Measurements from ENCODE around the gene SPATA9. TPM values are rescaled to one million over a fixed set of nuclear protein-coding genes. Genes with fewer than 3 reads are reported as not detected.

Gene SPATA9
- total and polyA plus RNA-seq, 2 of the 13 experiments (the other 11 are each of a cell fraction or from before 2014, with no cell fraction given) = not detected

DNA sequence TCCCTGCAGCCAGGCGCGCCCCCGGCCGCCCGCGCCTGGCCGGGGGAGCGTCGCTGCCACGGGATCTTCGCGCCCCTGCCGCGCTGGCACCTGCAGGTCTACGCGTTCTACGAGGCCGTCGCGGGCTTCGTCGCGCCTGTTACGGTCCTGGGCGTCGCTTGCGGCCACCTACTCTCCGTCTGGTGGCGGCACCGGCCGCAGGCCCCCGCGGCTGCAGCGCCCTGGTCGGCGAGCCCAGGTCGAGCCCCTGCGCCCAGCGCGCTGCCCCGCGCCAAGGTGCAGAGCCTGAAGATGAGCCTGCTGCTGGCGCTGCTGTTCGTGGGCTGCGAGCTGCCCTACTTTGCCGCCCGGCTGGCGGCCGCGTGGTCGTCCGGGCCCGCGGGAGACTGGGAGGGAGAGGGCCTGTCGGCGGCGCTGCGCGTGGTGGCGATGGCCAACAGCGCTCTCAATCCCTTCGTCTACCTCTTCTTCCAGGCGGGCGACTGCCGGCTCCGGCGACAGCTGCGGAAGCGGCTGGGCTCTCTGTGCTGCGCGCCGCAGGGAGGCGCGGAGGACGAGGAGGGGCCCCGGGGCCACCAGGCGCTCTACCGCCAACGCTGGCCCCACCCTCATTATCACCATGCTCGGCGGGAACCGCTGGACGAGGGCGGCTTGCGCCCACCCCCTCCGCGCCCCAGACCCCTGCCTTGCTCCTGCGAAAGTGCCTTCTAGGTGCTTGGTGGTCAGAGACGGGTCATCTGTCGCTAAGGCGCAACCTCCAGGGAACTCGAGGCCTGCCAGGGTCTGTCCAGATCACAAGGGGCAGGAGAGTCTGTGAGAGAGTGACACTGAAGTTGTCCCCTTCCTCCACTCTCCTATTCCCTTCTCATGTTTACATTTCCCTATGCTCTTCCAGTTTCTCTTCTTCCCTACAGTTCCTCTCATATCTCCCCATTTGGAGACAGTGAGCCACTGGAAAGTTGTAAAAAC is 61.6 kb downstream of the SPATA9 start (continued):
- TF ChIP-seq, protein P1, sequence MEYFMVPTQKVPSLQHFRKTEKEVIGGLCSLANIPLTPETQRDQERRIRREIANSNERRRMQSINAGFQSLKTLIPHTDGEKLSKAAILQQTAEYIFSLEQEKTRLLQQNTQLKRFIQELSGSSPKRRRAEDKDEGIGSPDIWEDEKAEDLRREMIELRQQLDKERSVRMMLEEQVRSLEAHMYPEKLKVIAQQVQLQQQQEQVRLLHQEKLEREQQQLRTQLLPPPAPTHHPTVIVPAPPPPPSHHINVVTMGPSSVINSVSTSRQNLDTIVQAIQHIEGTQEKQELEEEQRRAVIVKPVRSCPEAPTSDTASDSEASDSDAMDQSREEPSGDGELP (IDR thresholded peaks at IDR 0.05; ENCODE audit: borderline replicate concordance, low read depth) = no peak
- TF ChIP-seq ZNF225 (CRISPR knock-in tag; IDR thresholded peaks at IDR 0.05) = 0 out of 2 replicates have a peak, but pooled peaks have one; percentile 45
- TF ChIP-seq SOX6 (IDR thresholded peaks at IDR 0.05) = no peak
- TF ChIP-seq SOX6 (CRISPR knock-in tag; IDR thresholded peaks at IDR 0.05) = no peak
- no peak for TF ChIP-seq MZF1 (CRISPR knock-in tag; IDR thresholded peaks at IDR 0.05; ENCODE audit: borderline replicate concordance)
- no peak for TF ChIP-seq ZNF3 (CRISPR knock-in tag; IDR thresholded peaks at IDR 0.05)
- peak; percentile 48; the same call in 1 of the 2 replicates for TF ChIP-seq ATF7-NPFF (CRISPR knock-in tag; IDR thresholded peaks at IDR 0.05; ENCODE audit: low read depth)
- no peak for TF ChIP-seq WIZ (CRISPR knock-in tag; IDR thresholded peaks at IDR 0.05)
- TF ChIP-seq NFATC3 (CRISPR knock-in tag; IDR thresholded peaks at IDR 0.05) = no peak
- no peak for TF ChIP-seq ZZZ3 (CRISPR knock-in tag; IDR thresholded peaks at IDR 0.05; ENCODE audit: borderline replicate concordance)
- TF ChIP-seq, protein P2, sequence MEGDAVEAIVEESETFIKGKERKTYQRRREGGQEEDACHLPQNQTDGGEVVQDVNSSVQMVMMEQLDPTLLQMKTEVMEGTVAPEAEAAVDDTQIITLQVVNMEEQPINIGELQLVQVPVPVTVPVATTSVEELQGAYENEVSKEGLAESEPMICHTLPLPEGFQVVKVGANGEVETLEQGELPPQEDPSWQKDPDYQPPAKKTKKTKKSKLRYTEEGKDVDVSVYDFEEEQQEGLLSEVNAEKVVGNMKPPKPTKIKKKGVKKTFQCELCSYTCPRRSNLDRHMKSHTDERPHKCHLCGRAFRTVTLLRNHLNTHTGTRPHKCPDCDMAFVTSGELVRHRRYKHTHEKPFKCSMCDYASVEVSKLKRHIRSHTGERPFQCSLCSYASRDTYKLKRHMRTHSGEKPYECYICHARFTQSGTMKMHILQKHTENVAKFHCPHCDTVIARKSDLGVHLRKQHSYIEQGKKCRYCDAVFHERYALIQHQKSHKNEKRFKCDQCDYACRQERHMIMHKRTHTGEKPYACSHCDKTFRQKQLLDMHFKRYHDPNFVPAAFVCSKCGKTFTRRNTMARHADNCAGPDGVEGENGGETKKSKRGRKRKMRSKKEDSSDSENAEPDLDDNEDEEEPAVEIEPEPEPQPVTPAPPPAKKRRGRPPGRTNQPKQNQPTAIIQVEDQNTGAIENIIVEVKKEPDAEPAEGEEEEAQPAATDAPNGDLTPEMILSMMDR (CRISPR knock-in tag; IDR thresholded peaks at IDR 0.05) = no peak
- TF ChIP-seq GATAD1 (CRISPR knock-in tag; IDR thresholded peaks at IDR 0.05) = no peak
- TF ChIP-seq, protein P3, sequence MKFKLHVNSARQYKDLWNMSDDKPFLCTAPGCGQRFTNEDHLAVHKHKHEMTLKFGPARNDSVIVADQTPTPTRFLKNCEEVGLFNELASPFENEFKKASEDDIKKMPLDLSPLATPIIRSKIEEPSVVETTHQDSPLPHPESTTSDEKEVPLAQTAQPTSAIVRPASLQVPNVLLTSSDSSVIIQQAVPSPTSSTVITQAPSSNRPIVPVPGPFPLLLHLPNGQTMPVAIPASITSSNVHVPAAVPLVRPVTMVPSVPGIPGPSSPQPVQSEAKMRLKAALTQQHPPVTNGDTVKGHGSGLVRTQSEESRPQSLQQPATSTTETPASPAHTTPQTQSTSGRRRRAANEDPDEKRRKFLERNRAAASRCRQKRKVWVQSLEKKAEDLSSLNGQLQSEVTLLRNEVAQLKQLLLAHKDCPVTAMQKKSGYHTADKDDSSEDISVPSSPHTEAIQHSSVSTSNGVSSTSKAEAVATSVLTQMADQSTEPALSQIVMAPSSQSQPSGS (CRISPR knock-in tag; IDR thresholded peaks at IDR 0.05) = no peak
- TF ChIP-seq, protein P4, sequence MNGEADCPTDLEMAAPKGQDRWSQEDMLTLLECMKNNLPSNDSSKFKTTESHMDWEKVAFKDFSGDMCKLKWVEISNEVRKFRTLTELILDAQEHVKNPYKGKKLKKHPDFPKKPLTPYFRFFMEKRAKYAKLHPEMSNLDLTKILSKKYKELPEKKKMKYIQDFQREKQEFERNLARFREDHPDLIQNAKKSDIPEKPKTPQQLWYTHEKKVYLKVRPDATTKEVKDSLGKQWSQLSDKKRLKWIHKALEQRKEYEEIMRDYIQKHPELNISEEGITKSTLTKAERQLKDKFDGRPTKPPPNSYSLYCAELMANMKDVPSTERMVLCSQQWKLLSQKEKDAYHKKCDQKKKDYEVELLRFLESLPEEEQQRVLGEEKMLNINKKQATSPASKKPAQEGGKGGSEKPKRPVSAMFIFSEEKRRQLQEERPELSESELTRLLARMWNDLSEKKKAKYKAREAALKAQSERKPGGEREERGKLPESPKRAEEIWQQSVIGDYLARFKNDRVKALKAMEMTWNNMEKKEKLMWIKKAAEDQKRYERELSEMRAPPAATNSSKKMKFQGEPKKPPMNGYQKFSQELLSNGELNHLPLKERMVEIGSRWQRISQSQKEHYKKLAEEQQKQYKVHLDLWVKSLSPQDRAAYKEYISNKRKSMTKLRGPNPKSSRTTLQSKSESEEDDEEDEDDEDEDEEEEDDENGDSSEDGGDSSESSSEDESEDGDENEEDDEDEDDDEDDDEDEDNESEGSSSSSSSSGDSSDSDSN (CRISPR knock-in tag; IDR thresholded peaks at IDR 0.05) = peak; percentile 76; the same call in 1 of the 2 replicates
- TF ChIP-seq HNF4G (IDR thresholded peaks at IDR 0.05; ENCODE audit: borderline replicate concordance, low read depth, low read length) = no peak
- no peak for TF ChIP-seq HNF4G (CRISPR knock-in tag; IDR thresholded peaks at IDR 0.05; ENCODE audit: borderline replicate concordance, low read depth)
- no peak for TF ChIP-seq SMARCE1 (IDR thresholded peaks at IDR 0.05; ENCODE audit: borderline replicate concordance)
- TF ChIP-seq CENPT (CRISPR knock-in tag; IDR thresholded peaks at IDR 0.05; ENCODE audit: low read depth) = 0 out of 2 replicates have a peak, but pooled peaks have one; percentile 26
- no peak for TF ChIP-seq SIN3B (IDR thresholded peaks at IDR 0.05; ENCODE audit: low read length)
- no peak for TF ChIP-seq NBN (conservative IDR thresholded peaks at IDR 0.05)
- TF ChIP-seq ZNF615 (CRISPR knock-in tag; IDR thresholded peaks at IDR 0.05; ENCODE audit: borderline replicate concordance) = no peak
